Measurements from ENCODE around the gene MTOR. TPM values are rescaled to one million over a fixed set of nuclear protein-coding genes. Genes with fewer than 3 reads are reported as not detected.
A peak's percentile ranks its signal among the peaks of the same experiment; 100 is the strongest.

MTOR gene
- polyA plus RNA-seq, 1 donor = 27.5 TPM

DNA sequence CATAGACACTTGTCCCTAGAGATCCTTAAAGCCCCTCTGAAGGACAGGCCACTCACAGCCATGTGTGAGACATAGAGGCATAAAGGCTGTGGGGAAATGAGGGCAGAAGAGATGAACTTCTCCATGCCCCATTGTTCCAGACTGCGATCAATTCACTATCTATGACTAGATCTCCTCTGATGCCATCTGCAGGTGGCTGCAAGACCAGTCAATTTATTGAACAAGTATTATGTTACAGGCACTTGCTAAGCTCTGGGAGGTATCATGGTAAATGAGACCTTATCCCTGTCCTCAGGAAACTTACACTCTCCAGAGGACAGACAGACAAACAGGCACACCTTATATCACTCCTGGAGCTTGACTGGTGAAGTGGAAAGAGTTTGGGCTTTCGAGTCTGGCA lies 33.6 kb upstream of the MTOR start:
- no peak overlapping the region for H3K27ac ChIP-seq (ENCODE audit: low read length)
- H3K9me3 ChIP-seq (ENCODE audit: control insufficient read depth, low read depth, low read length) = no peaks in the 10 kb centered on the region
- WGBS (ENCODE audit: insufficient coverage, low lambda C conversion rate) = no CpG with 5 or more reads among the region's 2 CpGs
- H3K36me3 ChIP-seq (ENCODE audit: control insufficient read depth, insufficient read depth, low read length) = peaks cover 11% of the 10 kb centered on the region
- no peak overlapping the region for H3K4me3 ChIP-seq (ENCODE audit: low read length)
- no peaks in the 10 kb centered on the region for H3K4me1 ChIP-seq (ENCODE audit: control insufficient read depth, insufficient read depth, low read length)
- no peaks in the 10 kb centered on the region for H3K27me3 ChIP-seq (ENCODE audit: control insufficient read depth, insufficient read depth, low read length)
- DNase-seq = no peak

DNA sequence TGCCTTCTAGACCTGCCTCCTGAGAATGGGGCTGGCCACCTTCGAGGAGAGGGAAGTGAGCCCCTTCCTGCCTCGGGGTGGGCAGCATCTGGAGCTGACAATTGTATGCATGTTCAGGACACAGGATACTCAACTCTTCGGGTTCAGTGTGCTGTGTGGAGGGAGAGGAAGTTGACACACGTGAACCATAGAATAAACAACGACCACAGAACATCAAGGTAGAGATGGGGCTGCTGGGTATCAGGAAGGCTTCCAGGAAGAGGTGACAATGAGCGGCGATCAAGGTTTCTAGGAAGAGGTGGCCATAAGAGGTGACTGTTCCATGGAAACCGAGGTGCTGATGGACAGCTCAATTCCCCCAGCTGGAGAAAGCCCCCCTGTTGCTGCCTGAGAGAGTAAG lies 32.6 kb upstream of the MTOR start:
- H3K36me3 ChIP-seq (ENCODE audit: control insufficient read depth, insufficient read depth, low read length) = peaks cover 16% of the 10 kb centered on the region
- no peaks in the 10 kb centered on the region for H3K27me3 ChIP-seq (ENCODE audit: control insufficient read depth, insufficient read depth, low read length)
- H3K4me3 ChIP-seq (ENCODE audit: low read length) = no peak overlapping the region
- no peak for DNase-seq
- H3K9me3 ChIP-seq (ENCODE audit: control insufficient read depth, low read depth, low read length) = no peaks in the 10 kb centered on the region
- no peaks in the 10 kb centered on the region for H3K4me1 ChIP-seq (ENCODE audit: control insufficient read depth, insufficient read depth, low read length)
- WGBS (ENCODE audit: insufficient coverage, low lambda C conversion rate) = 90% methylated on average over 2 of the region's 8 CpGs
- no peak overlapping the region for H3K27ac ChIP-seq (ENCODE audit: low read length)

- WGBS (ENCODE audit: insufficient coverage, low lambda C conversion rate) = no CpG with 5 or more reads among the region's 6 CpGs
- Histone ChIP-seq H3K27me3 (ENCODE audit: control insufficient read depth, insufficient read depth, low read length) (no peaks in the 10 kb centered on the region), H3K36me3 (ENCODE audit: control insufficient read depth, insufficient read depth, low read length) (peaks cover 17% of the 10 kb centered on the region), H3K27ac (ENCODE audit: low read length) (no peak overlapping the region), H3K4me1 (ENCODE audit: control insufficient read depth, insufficient read depth, low read length) (no peaks in the 10 kb centered on the region), H3K4me3 (ENCODE audit: low read length) (no peak overlapping the region), H3K9me3 (ENCODE audit: control insufficient read depth, low read depth, low read length) (no peaks in the 10 kb centered on the region)
- DNase-seq = no peak
Measured at GRCh38 chr1:11293856-11294255, 31.5 kb upstream of the MTOR start.

DNA sequence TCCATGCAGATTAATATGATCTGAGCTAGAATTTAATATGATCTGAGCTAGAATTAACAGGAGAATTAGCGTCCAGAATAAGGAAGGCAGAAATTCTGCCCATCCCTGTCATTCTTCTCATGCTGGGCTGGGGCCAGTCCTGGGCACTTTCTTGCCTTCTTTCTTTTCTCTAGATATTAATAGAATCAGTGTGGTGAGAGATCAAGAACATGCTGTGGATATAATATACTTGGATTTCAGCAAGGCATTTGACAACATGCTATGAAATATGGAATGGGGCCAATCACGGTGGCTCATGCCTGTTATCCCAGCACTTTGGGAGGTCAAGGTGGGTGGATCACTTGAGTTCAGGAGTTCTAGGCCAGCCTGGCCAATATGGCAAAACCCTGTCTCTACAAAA lies 28.7 kb upstream of the MTOR start:
- WGBS (ENCODE audit: insufficient coverage, low lambda C conversion rate) = no CpG with 5 or more reads among the region's 2 CpGs
- no peak overlapping the region for H3K4me3 ChIP-seq (ENCODE audit: low read length)
- peaks cover 30% of the 10 kb centered on the region for H3K36me3 ChIP-seq (ENCODE audit: control insufficient read depth, insufficient read depth, low read length)
- no peaks in the 10 kb centered on the region for H3K27me3 ChIP-seq (ENCODE audit: control insufficient read depth, insufficient read depth, low read length)
- no peaks in the 10 kb centered on the region for H3K9me3 ChIP-seq (ENCODE audit: control insufficient read depth, low read depth, low read length)
- no peaks in the 10 kb centered on the region for H3K4me1 ChIP-seq (ENCODE audit: control insufficient read depth, insufficient read depth, low read length)
- DNase-seq = no peak
- H3K27ac ChIP-seq (ENCODE audit: low read length) = no peak overlapping the region

GRCh38 chr1:11289064-11289463 lies 26.7 kb upstream of the MTOR start:
- no peak for DNase-seq
- Histone ChIP-seq H3K4me1 (ENCODE audit: control insufficient read depth, insufficient read depth, low read length) (no peaks in the 10 kb centered on the region), H3K27ac (ENCODE audit: low read length) (no peak overlapping the region), H3K27me3 (ENCODE audit: control insufficient read depth, insufficient read depth, low read length) (no peaks in the 10 kb centered on the region), H3K9me3 (ENCODE audit: control insufficient read depth, low read depth, low read length) (no peaks in the 10 kb centered on the region), H3K36me3 (ENCODE audit: control insufficient read depth, insufficient read depth, low read length) (peaks cover 29% of the 10 kb centered on the region), H3K4me3 (ENCODE audit: low read length) (no peak overlapping the region)
- WGBS (ENCODE audit: insufficient coverage, low lambda C conversion rate) = 71% methylated on average over 2 of the region's 5 CpGs

GRCh38 chr1:11286735-11287410 lies 24.5 kb upstream of the MTOR start:
- no peak for DNase-seq
- H3K27me3 ChIP-seq (ENCODE audit: control insufficient read depth, insufficient read depth, low read length) = no peaks in the 10 kb centered on the region
- no peaks in the 10 kb centered on the region for H3K9me3 ChIP-seq (ENCODE audit: control insufficient read depth, low read depth, low read length)
- WGBS (ENCODE audit: insufficient coverage, low lambda C conversion rate) = no CpG with 5 or more reads among the region's 3 CpGs
- no peak overlapping the region for H3K27ac ChIP-seq (ENCODE audit: low read length)
- no peak overlapping the region for H3K4me3 ChIP-seq (ENCODE audit: low read length)
- H3K4me1 ChIP-seq (ENCODE audit: control insufficient read depth, insufficient read depth, low read length) = no peaks in the 10 kb centered on the region
- H3K36me3 ChIP-seq (ENCODE audit: control insufficient read depth, insufficient read depth, low read length) = peaks cover 28% of the 10 kb centered on the region

GRCh38 chr1:11285883-11286734 lies 23.8 kb upstream of the MTOR start:
- H3K9me3 ChIP-seq (ENCODE audit: control insufficient read depth, low read depth, low read length) = no peaks in the 10 kb centered on the region
- DNase-seq = no peak
- no peak overlapping the region for H3K27ac ChIP-seq (ENCODE audit: low read length)
- no peaks in the 10 kb centered on the region for H3K27me3 ChIP-seq (ENCODE audit: control insufficient read depth, insufficient read depth, low read length)
- 60% methylated on average over 1 of the region's 7 CpGs for WGBS (ENCODE audit: insufficient coverage, low lambda C conversion rate)
- no peak overlapping the region for H3K4me3 ChIP-seq (ENCODE audit: low read length)
- peaks cover 28% of the 10 kb centered on the region for H3K36me3 ChIP-seq (ENCODE audit: control insufficient read depth, insufficient read depth, low read length)
- H3K4me1 ChIP-seq (ENCODE audit: control insufficient read depth, insufficient read depth, low read length) = no peaks in the 10 kb centered on the region

GRCh38 chr1:11284784-11285183 lies 22.4 kb upstream of the MTOR start:
- WGBS (ENCODE audit: insufficient coverage, low lambda C conversion rate) = 100% methylated on average over 1 of the region's 6 CpGs
- peaks cover 27% of the 10 kb centered on the region for H3K36me3 ChIP-seq (ENCODE audit: control insufficient read depth, insufficient read depth, low read length)

GRCh38 chr1:11283151-11283550 lies 20.8 kb upstream of the MTOR start:
- Histone ChIP-seq H3K4me3 (ENCODE audit: low read length) (no peak overlapping the region), H3K36me3 (ENCODE audit: control insufficient read depth, insufficient read depth, low read length) (peaks cover 26% of the 10 kb centered on the region), H3K4me1 (ENCODE audit: control insufficient read depth, insufficient read depth, low read length) (no peaks in the 10 kb centered on the region), H3K9me3 (ENCODE audit: control insufficient read depth, low read depth, low read length) (no peaks in the 10 kb centered on the region), H3K27ac (ENCODE audit: low read length) (no peak overlapping the region), H3K27me3 (ENCODE audit: control insufficient read depth, insufficient read depth, low read length) (no peaks in the 10 kb centered on the region)
- no peak for DNase-seq
- WGBS (ENCODE audit: insufficient coverage, low lambda C conversion rate) = no CpG with 5 or more reads among the region's 6 CpGs

More at GRCh38 chr1:11284784-11285183, 22.4 kb upstream of the MTOR start:
- H3K27ac ChIP-seq (ENCODE audit: low read length) = no peak overlapping the region
- DNase-seq = no peak
- no peaks in the 10 kb centered on the region for H3K9me3 ChIP-seq (ENCODE audit: control insufficient read depth, low read depth, low read length)
- no peak overlapping the region for H3K4me3 ChIP-seq (ENCODE audit: low read length)
- H3K4me1 ChIP-seq (ENCODE audit: control insufficient read depth, insufficient read depth, low read length) = no peaks in the 10 kb centered on the region
- H3K27me3 ChIP-seq (ENCODE audit: control insufficient read depth, insufficient read depth, low read length) = no peaks in the 10 kb centered on the region

GRCh38 chr1:11281518-11282331 lies 19.4 kb upstream of the MTOR start:
- no peaks in the 10 kb centered on the region for H3K27me3 ChIP-seq (ENCODE audit: control insufficient read depth, insufficient read depth, low read length)
- WGBS (ENCODE audit: insufficient coverage, low lambda C conversion rate) = no CpG with 5 or more reads among the region's 8 CpGs
- H3K9me3 ChIP-seq (ENCODE audit: control insufficient read depth, low read depth, low read length) = no peaks in the 10 kb centered on the region
- H3K27ac ChIP-seq (ENCODE audit: low read length) = no peak overlapping the region
- peak in 1 of 2 donors; percentile 28 for DNase-seq
- H3K4me1 ChIP-seq (ENCODE audit: control insufficient read depth, insufficient read depth, low read length) = no peaks in the 10 kb centered on the region
- H3K4me3 ChIP-seq (ENCODE audit: low read length) = no peak overlapping the region
- peaks cover 23% of the 10 kb centered on the region for H3K36me3 ChIP-seq (ENCODE audit: control insufficient read depth, insufficient read depth, low read length)
